ENCODE results near the gene LTV1.
"Not testable (repeated sequence)": the region's sequence is repeated elsewhere in the genome, so short reads cannot be mapped to it uniquely, and the experiment has no call there.

LTV1 gene

DNA sequence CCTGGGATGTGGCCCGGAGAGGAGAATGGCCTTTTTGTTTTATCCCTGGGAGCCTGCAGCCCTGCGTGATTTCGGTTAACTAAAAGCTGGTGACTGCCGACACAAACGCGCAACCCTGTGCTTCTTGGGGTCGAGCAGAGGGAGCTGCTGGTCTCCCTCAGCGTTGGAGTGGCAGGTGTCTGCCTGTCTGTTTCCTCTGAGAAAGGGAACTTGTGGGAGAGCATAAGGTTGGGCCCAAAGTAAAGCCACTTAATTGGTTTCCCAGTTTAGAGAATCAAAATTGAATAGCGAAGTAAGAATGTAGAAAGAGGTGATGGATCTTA, 500 bp downstream of the LTV1 start:
- no peak for DNase-seq (ENCODE audit: low spot score)

DNA sequence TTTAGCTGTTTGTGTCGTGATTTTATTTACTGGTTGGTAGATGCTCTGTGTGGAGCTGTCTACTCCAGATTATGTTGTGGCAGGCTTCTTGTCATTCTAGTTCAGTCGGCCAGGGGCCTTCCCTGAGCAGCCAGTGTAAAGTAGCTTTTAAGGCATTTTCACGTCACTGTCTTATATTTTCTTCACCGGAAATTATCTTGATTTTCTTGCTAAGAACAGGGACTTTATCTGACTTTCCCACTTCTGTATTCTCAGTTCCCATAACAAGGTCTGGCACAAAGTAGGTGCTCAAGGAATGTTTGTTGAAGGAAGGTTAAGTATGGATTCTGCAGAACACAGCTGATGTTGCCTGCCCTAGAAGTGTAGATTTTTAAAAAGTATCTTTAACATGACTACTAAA, 868 bp downstream of the LTV1 start:
- no peak for DNase-seq (ENCODE audit: low spot score)

GRCh38 chr6:143845033-143845432, 1.9 kb downstream of the LTV1 start:
- no peak for DNase-seq (ENCODE audit: low spot score)

GRCh38 chr6:143851706-143852105, 8.6 kb downstream of the LTV1 start:
- DNase-seq (ENCODE audit: low spot score): not testable (repeated sequence)

- not testable (repeated sequence) for DNase-seq (ENCODE audit: low spot score)
Observed at GRCh38 chr6:143855057-143855456, 11.9 kb downstream of the LTV1 start.

DNA sequence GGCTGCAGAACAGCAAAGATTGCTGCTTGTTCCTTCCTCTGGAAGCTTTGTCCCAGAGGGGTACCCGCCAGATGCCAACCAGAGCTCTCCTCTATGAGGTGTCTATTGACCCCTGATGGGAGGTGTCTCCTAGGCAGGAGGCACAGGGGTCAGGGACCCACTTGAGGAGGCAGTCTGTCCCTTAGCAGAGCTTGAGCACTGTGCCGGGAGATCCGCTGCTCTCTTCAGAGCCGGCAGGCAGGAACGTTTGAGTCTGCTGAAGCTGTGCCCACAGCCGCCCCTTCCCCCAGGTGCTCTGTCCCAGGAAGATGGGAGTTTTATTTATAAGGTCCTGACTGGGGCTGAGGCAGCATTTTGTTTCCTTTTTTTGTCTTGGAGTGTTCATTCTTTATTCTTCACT, 13.6 kb downstream of the LTV1 start:
- DNase-seq (ENCODE audit: low spot score): not testable (repeated sequence)

- no peak for DNase-seq (ENCODE audit: low spot score)
Observed at GRCh38 chr6:143857651-143858050, 14.5 kb downstream of the LTV1 start.

- no peak for DNase-seq (ENCODE audit: low spot score)
Observed at GRCh38 chr6:143859891-143860660, 16.9 kb downstream of the LTV1 start.

DNA sequence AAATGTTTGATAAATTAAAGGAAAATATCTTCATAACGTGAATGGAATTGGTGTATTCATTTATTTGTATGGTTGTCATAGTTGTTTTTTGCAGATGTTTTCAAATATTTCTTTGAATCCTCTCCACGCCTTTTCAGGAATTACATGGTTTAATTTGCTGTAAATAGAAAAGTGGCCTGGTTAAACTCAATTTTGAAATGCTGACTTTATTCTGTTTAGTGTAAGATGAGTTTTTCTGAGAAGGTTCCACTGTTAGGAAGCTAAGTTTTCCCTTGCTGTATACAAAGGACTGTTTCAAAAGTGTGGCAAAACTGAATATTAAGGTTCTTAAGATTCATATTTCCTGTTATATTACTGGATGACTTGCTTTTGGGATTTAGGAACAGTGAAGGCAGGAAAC, 20.6 kb downstream of the LTV1 start:
- no peak for DNase-seq (ENCODE audit: low spot score)

DNA sequence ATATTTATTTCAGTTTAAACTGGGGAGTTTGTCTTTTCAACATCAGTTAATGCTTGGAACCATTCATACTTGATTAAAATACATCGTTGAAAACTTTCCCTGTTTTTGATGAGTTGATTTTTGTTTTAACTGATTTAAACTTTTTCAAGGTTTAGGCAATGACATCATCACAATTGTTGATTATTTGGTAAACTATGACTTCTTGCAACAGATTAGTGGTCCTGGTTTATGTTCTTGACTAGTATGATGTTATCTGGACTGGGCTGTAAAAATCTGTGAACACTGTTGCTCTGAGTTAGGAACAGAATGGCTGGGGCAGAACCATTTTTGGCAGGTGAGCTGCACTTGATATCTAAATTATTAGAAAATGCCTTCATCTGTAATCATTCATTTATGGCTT, 21.1 kb downstream of the LTV1 start, which contains the start of gene ZC2HC1B:
TSS of gene ZC2HC1B (plus strand) at position 241 of the 400 bp plus-strand sequence. CDS start at position 307, 66 bp downstream.
- no peak for DNase-seq (ENCODE audit: low spot score)

DNA sequence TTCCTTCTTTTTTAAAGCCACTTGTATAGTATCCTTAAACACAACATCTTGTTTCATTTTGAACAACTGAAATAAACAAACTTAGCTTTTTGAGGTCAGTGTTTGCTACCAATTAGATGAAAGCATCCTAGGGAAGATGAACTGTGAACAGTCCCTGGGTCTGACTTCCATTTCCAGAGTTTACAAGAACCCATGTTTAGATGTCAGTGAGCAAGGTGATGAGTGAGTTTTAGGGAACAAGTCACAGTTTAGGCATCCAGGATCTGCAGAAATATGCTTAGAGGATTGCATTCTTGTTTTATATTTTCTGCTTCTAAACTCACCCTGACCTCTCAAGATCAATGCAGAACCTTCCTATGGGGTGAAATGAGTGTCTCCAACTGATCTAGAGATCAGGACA, 24.1 kb downstream of the LTV1 start:
- no peak for DNase-seq (ENCODE audit: low spot score)

- DNase-seq (ENCODE audit: low spot score): not testable (repeated sequence)
Observed at GRCh38 chr6:143868808-143869207, 25.7 kb downstream of the LTV1 start.

DNA sequence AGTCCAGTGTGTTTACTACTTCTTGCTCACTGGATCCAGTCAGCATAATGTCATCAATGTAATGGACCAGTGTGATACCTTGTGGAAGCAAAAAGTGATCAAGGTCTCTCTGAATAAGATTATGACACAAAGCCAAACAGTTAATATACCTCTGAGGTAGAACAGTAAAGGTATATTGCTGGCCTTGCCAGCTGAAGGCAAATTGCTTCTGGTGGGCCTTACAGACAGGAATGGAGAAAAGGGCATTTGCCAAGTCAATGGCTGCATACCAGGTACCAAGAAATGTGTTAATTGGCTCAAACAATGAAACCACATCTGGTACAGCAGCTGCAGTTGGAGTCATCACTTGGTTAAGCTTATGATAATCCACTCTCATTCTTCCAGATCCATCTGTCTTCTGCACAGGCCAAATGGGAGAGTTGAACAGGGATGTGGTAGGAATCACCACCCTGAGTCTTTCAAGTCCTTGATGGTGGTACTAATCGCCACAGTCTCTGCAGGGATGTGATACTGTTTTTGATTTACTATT, 28.1 kb downstream of the LTV1 start:
- not testable (repeated sequence) for DNase-seq (ENCODE audit: low spot score)

DNA sequence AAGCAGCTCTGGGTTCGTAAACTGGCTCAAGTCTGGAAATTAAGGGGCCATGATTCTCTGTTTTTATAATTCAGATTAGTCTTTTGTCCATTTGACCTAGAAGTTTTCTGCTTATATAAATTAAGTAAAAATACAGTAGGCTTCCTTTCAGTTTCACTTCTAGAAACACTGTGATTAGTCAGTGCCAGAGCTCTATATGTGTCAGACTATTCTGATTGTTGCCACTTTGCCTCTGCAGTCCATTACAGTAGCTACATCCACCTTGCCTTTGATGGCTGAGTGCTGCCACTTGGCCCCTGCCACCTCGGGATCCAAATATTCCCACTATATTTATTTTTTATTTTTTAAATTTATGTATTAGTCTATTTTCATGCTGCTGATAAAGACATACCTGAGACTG, 29.1 kb downstream of the LTV1 start:
- DNase-seq (ENCODE audit: low spot score): no peak

GRCh38 chr6:143873600-143873999, 30.5 kb downstream of the LTV1 start:
- not testable (repeated sequence) for DNase-seq (ENCODE audit: low spot score)

DNA sequence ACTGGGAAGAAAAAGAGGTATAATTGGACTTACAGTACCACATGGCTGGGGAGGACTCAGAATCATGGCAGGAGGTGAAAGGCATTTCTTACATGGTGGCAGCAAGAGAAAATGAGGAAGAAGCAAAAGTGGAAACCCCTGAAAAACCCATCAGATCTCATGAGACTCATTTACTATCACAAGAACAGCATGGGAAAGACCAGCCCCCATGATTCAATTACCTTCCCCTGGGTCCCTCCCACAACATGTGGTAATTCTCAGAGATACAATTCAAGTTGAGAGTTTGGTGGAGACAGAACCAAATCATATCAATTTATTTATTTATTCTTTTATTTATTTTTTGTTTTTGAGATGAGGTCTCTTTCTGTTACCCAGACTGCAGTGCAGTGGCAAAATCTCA, 31.4 kb downstream of the LTV1 start:
- not testable (repeated sequence) for DNase-seq (ENCODE audit: low spot score)

DNA sequence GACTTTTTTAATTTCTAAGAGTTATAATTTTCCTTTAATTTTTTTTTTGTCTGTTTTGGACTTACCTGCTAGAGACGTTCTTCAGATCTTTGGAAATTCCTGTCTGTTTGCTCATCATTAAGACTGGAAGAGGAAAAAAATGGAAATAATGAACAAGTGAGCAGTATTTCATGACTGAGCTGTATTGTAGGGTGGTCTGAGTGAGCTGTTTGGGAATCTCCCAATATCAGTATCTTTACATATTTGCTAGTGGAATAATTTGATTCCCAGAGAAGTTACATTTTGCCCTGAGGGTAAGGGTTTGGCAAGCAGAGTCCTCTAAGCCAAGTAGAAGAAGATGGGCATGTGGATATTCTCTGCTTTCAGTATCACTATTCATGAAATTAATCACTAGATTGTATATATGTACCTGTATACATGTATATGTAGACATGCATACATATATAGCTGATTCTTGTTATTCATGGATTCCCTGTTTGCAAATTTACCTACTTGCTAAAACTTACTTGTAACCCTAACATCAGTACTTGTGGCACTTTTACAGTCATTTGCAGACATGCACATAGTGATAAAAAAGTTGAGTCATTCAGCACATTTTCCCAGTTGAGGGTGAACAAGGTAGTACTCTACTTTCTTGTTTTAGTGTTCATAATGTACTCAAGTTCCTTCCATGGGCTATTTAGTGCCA, 34.6 kb downstream of the LTV1 start:
- no peak for DNase-seq (ENCODE audit: low spot score)

GRCh38 chr6:143878272-143878760, 35.2 kb downstream of the LTV1 start:
- DNase-seq (ENCODE audit: low spot score): no peak

- DNase-seq (ENCODE audit: low spot score): no peak
Observed at GRCh38 chr6:143880412-143880811, 37.3 kb downstream of the LTV1 start.

DNA sequence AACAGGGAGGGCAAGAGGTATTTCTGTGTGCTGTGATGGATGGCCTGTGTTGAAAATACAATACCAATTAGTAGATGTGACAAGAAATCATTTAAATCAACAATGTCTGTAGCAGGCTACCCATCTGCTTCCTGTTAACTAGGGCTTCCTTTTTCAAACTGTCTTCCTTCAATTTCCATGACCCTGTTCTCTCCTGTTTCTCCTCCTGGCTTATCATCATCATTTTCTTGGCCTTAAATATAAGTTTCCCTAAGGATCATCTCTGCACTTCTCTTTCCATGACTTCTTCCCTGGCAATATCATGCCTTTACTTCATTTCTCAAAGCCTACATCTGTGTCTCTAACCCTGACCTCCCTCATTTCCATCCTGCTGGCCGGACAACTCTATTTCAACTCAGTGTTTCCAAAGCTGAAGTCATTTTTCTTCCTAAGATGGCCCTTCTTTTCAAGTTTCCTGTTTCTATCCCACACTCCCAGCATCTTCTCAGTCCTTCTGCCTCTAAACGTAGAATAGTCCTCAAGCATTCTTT, 39.3 kb downstream of the LTV1 start:
- DNase-seq (ENCODE audit: low spot score): no peak

DNA sequence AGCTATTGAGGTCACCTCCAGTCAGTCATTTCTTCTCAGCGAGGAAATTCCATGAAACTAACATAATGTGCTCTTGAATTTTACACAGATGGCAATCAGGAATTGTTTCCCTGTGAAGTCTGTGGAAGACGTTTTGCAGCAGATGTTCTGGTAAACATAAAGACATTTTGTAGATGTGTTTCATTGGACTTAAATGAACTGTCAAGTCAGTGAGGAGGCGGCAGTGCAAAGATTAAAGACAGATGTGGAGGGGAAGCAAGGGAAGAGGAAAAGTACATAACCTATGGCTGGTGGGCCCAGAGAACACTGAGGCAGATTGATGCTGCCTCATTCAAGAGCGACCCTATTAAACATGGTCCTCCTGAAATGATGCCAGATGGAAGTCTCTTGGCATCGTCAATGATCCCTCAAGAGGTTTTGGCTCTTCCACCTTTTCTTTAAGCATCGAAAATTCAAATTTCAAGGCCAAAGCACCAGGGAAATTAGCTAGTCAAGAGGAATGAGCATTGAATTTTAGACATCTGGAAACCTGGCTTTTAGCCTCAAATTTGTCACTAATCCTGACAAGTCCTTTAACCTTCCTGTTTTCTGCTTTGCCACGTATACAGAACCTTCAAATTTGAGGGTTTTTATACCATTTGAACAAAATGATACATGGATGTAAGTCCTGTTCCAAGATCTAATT, 41.2 kb downstream of the LTV1 start:
- no peak for DNase-seq (ENCODE audit: low spot score)

DNA sequence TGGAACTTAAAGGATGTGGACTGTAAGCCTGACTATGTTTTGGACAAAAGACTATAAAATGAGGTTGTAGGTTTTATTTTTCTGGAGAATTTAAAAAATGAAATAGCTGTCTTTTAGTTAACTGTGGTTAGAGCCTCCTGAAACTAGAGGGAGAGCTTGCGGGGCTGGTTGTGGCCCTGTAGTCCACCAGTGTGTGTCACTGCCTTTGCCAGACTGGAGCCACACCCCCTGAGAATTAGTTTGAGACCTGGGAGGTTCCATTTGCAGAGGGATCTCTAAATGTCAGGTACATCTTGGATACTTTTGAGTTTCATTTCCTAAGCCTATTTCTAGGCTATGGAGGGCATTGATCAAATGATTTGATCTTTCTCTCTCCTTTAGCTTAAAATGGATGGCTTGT, 42.0 kb downstream of the LTV1 start:
- no peak for DNase-seq (ENCODE audit: low spot score)
